ENCODE results near the gene AFF1. TPM values are rescaled to one million over a fixed set of nuclear protein-coding genes. Genes with fewer than 3 reads are reported as not detected.

The AFF1 gene
- total RNA-seq, 1 experiment from 2014 or later = 93.4 TPM

GRCh38 chr4:86991994-86992393, 57.2 kb downstream of the AFF1 start:
- DNase-seq (ENCODE audit: low spot score) (no peak), ATAC-seq (no peak)
- Mint-ChIP-seq H3K9me3 (peaks cover 10% of the 10 kb centered on the region), H3K27ac (no peak overlapping the region), H3K36me3 (peaks cover 36% of the 10 kb centered on the region), H3K4me3 (no peak overlapping the region), H3K27me3 (ENCODE audit: low read depth) (no peaks in the 10 kb centered on the region), H3K4me1 (peaks cover 21% of the 10 kb centered on the region)
- TF ChIP-seq CDX4 (CRISPR knock-in tag; IDR thresholded peaks at IDR 0.05; ENCODE audit: borderline replicate concordance) = no peak
- no peak for TF ChIP-seq MYBL2 (CRISPR knock-in tag; IDR thresholded peaks at IDR 0.05)
- POLR2A ChIA-PET = no interaction called here
- CTCF ChIA-PET = no interaction called here

- Mint-ChIP-seq H3K4me1 (peaks cover 38% of the 10 kb centered on the region), H3K9me3 (peaks cover 10% of the 10 kb centered on the region), H3K27ac (peak overlapping the region; percentile 31), H3K36me3 (peaks cover 21% of the 10 kb centered on the region), H3K27me3 (ENCODE audit: low read depth) (no peaks in the 10 kb centered on the region), H3K4me3 (no peak overlapping the region)
- ATAC-seq = no peak
- ChIA-PET POLR2A (interaction anchor here (0.6 kb wide), 1 partner anchor 18 kb away, joined by 4 read pairs; no protein-coding TSS in a partner anchor), CTCF (interaction anchor here (1.2 kb wide), 1 partner anchor 71 kb away, joined by 3 read pairs; no protein-coding TSS in a partner anchor)
- no peak for DNase-seq (ENCODE audit: low spot score)
- TF ChIP-seq MLX (CRISPR knock-in tag; IDR thresholded peaks at IDR 0.05) (no peak), GABPB1 (CRISPR knock-in tag; IDR thresholded peaks at IDR 0.05) (peak; percentile 63; the same call in 1 of the 2 replicates)
Measured at GRCh38 chr4:86993909-86994681, 59.3 kb downstream of the AFF1 start.

GRCh38 chr4:86994686-86995085, 59.9 kb downstream of the AFF1 start:
- CTCF ChIA-PET = no interaction called here
- Mint-ChIP-seq H3K9me3 (peaks cover 10% of the 10 kb centered on the region), H3K27me3 (ENCODE audit: low read depth) (no peaks in the 10 kb centered on the region), H3K36me3 (peaks cover 15% of the 10 kb centered on the region), H3K4me3 (no peak overlapping the region), H3K4me1 (peaks cover 44% of the 10 kb centered on the region), H3K27ac (peak overlapping the region; percentile 31)
- ATAC-seq (no peak), DNase-seq (ENCODE audit: low spot score) (no peak)
- POLR2A ChIA-PET = no interaction called here
- TF ChIP-seq EMX1 (CRISPR knock-in tag; IDR thresholded peaks at IDR 0.05) (no peak), ZNF512 (CRISPR knock-in tag; IDR thresholded peaks at IDR 0.05; ENCODE audit: borderline replicate concordance) (no peak), ESRRA (CRISPR knock-in tag; IDR thresholded peaks at IDR 0.05; ENCODE audit: borderline replicate concordance) (no peak), CREM (CRISPR knock-in tag; IDR thresholded peaks at IDR 0.05) (no peak), CDX4 (CRISPR knock-in tag; IDR thresholded peaks at IDR 0.05; ENCODE audit: borderline replicate concordance) (no peak), ATF2 (CRISPR knock-in tag; IDR thresholded peaks at IDR 0.05; ENCODE audit: borderline replicate concordance, low read depth) (no peak), GTF2I (CRISPR knock-in tag; conservative IDR thresholded peaks at IDR 0.05) (no peak), CREB1 (CRISPR knock-in tag; IDR thresholded peaks at IDR 0.05) (no peak), FOXP4 (CRISPR knock-in tag; IDR thresholded peaks at IDR 0.05) (no peak), ZMAT4 (CRISPR knock-in tag; IDR thresholded peaks at IDR 0.05) (no peak), ZSCAN18 (CRISPR knock-in tag; IDR thresholded peaks at IDR 0.05) (no peak), ATF1 (CRISPR knock-in tag; IDR thresholded peaks at IDR 0.05) (no peak), STAT6 (CRISPR knock-in tag; conservative IDR thresholded peaks at IDR 0.05; ENCODE audit: low read depth) (no peak), ZNF232 (CRISPR knock-in tag; IDR thresholded peaks at IDR 0.05) (no peak), JUN (CRISPR knock-in tag; IDR thresholded peaks at IDR 0.05) (no peak), GABPB1 (CRISPR knock-in tag; IDR thresholded peaks at IDR 0.05) (no peak)

All from WTC11 (cell line).